NCI-H1930 (cell line): ENCODE data around the gene STAT6.
"Not testable (repeated sequence)": the region's sequence is repeated elsewhere in the genome, so short reads cannot be mapped to it uniquely, and the experiment has no call there.

Source experiments
- DNase-seq, 2 experiments: peaks; one replicate each; lab custom pipeline; 2025; lab: John Stamatoyannopoulos, UW

The STAT6 gene

GRCh38 chr12:57087691-57088353 lies 23.3 kb downstream of the STAT6 start:
- peak in 1 of 2 experiments; percentile 10 for DNase-seq

- peak in 1 of 2 experiments; percentile 34 for DNase-seq
These were observed 24.0 kb downstream of the STAT6 start for GRCh38 chr12:57087010-57087690.

- peak; percentile 4 to 12 for DNase-seq
These were observed 24.6 kb downstream of the STAT6 start for GRCh38 chr12:57086493-57087009.

GRCh38 chr12:57085999-57086492 lies 25.1 kb downstream of the STAT6 start:
- no peak for DNase-seq

GRCh38 chr12:57080855-57081254 lies 30.3 kb downstream of the STAT6 start:
- no peak for DNase-seq

GRCh38 chr12:57079821-57080220 lies 31.3 kb downstream of the STAT6 start:
- DNase-seq, result no peak

- DNase-seq, result peak; percentile 98 to 99
These were observed 32.4 kb downstream of the STAT6 start, which contains the start of gene NEMP1 for GRCh38 chr12:57078519-57079404. TSS of gene NEMP1 (minus strand) at chr12:57078791. CDS start at chr12:57078745, 46 bp downstream.

GRCh38 chr12:57073566-57074450 lies 37.4 kb downstream of the STAT6 start:
- not testable (repeated sequence) for DNase-seq

- no peak for DNase-seq
These were observed 38.5 kb downstream of the STAT6 start for GRCh38 chr12:57072661-57073060.

- DNase-seq, result peak in 1 of 2 experiments; percentile 41
These were observed 41.6 kb downstream of the STAT6 start for GRCh38 chr12:57069523-57069922.

- no peak for DNase-seq
These were observed 44.9 kb downstream of the STAT6 start for GRCh38 chr12:57066245-57066644.

- DNase-seq, result no peak
These were observed 47.0 kb downstream of the STAT6 start for GRCh38 chr12:57063991-57064685.

GRCh38 chr12:57058454-57058853 lies 52.7 kb downstream of the STAT6 start:
- no peak for DNase-seq

GRCh38 chr12:57057067-57057751 lies 54.0 kb downstream of the STAT6 start:
- no peak for DNase-seq

- DNase-seq, result no peak
These were observed 55.3 kb downstream of the STAT6 start for GRCh38 chr12:57055824-57056223.

GRCh38 chr12:57053901-57054300 lies 57.3 kb downstream of the STAT6 start:
- not testable (repeated sequence) for DNase-seq

GRCh38 chr12:57053146-57053545 lies 58.0 kb downstream of the STAT6 start:
- not testable (repeated sequence) for DNase-seq

- no peak for DNase-seq
These were observed 60.2 kb downstream of the STAT6 start for GRCh38 chr12:57051011-57051410.

- DNase-seq, result no peak
These were observed 61.3 kb downstream of the STAT6 start, which contains the start of gene MYO1A for GRCh38 chr12:57049890-57050289. TSS of gene MYO1A (minus strand) at chr12:57050129. CDS start at chr12:57048323, 1,806 bp downstream.

GRCh38 chr12:57049119-57049446 lies 62.1 kb downstream of the STAT6 start:
- DNase-seq, result no peak
